HFFc6 (cell line): ENCODE data around the gene JCAD. TPM values are rescaled to one million over a fixed set of nuclear protein-coding genes. Genes with fewer than 3 reads are reported as not detected.

Experiments
- DNase-seq: peaks from one replicate; pipeline ENCODE4 v3.0.0-alpha.2; 2018
- H3K27ac Mint-ChIP-seq: 2 replicates; pipeline ENCODE4 v1.8.0; 2020; ENCODE audit warnings: mild to moderate bottlenecking, mixed read lengths
- H3K27me3 Mint-ChIP-seq: 2 replicates; pipeline ENCODE4 v1.8.0; 2021; ENCODE audit warnings: mild to moderate bottlenecking, moderate library complexity, mixed read lengths; ENCODE audit not compliant: insufficient read depth
- H3K36me3 Mint-ChIP-seq: 2 replicates; pipeline ENCODE4 v1.8.0; 2021; ENCODE audit warnings: low read depth, mixed read lengths
- H3K4me1 Mint-ChIP-seq: 2 replicates; pipeline ENCODE4 v1.8.0; 2020; ENCODE audit warnings: low read depth, mixed read lengths
- H3K4me3 Mint-ChIP-seq: 2 replicates; pipeline ENCODE4 v1.8.0; 2020; ENCODE audit warnings: mild to moderate bottlenecking, moderate library complexity, mixed read lengths
- H3K9me3 Mint-ChIP-seq: 2 replicates; pipeline ENCODE4 v1.8.0; 2020; ENCODE audit warnings: mild to moderate bottlenecking, mixed read lengths
- total RNA-seq, 6 experiments: library from RNA; stranded (reverse); fragmentation: NEBNext Ultra II Directional; extraction: Animal tissue kit (Norgen Biotek cat#: 25700); gene quantifications; 2 replicates in 1 of 6; 3 replicates in 5 of 6; pipeline ENCODE4 v1.2.3, GENCODE V29; 2021
- TF ChIP-seq, protein P1 (sequence below): fragments of 200-600 bp; sonication (generic); IDR thresholded peaks from 2 replicates; pipeline ENCODE4 v1.5.0; 2021; ENCODE audit warnings: antibody characterized with exemption, mild to moderate bottlenecking

Gene JCAD
- total RNA-seq, 6 experiments from 2014 or later = 27.7 to 54.4 (median 46.6) TPM

DNA sequence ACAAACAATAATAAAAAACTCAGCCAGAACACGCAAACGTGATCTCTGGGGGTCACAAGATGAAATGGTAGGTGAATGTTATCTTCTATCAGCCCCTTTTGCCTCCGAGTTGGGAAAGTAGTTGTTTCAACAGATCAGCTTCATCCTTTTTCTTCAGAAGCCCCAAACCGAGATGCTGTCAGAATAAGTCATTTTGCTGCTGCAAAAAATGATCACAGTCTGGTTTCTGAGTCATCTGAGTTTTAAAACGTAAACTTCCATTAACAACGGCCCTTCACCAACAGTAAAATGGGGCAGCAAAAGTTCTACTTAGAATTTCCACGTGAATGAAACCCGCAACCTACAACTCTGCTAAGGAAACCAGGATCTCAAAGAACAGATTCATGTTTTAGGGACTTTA is 44.9 kb downstream of the JCAD start:
- no peak for DNase-seq
- TF ChIP-seq, protein P1, sequence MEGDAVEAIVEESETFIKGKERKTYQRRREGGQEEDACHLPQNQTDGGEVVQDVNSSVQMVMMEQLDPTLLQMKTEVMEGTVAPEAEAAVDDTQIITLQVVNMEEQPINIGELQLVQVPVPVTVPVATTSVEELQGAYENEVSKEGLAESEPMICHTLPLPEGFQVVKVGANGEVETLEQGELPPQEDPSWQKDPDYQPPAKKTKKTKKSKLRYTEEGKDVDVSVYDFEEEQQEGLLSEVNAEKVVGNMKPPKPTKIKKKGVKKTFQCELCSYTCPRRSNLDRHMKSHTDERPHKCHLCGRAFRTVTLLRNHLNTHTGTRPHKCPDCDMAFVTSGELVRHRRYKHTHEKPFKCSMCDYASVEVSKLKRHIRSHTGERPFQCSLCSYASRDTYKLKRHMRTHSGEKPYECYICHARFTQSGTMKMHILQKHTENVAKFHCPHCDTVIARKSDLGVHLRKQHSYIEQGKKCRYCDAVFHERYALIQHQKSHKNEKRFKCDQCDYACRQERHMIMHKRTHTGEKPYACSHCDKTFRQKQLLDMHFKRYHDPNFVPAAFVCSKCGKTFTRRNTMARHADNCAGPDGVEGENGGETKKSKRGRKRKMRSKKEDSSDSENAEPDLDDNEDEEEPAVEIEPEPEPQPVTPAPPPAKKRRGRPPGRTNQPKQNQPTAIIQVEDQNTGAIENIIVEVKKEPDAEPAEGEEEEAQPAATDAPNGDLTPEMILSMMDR = no peak
- no peak overlapping the region for H3K4me3 Mint-ChIP-seq
- H3K9me3 Mint-ChIP-seq = no peaks in the 10 kb centered on the region
- H3K27ac Mint-ChIP-seq = no peak overlapping the region
- peaks cover 8% of the 10 kb centered on the region for H3K27me3 Mint-ChIP-seq
- peaks cover 11% of the 10 kb centered on the region for H3K4me1 Mint-ChIP-seq
- peaks cover 21% of the 10 kb centered on the region; the same call in 1 of the 2 replicates for H3K36me3 Mint-ChIP-seq

- TF ChIP-seq, protein P1 = no peak
- peaks cover 7% of the 10 kb centered on the region for H3K27me3 Mint-ChIP-seq
- no peak for DNase-seq
- peaks cover 11% of the 10 kb centered on the region for H3K4me1 Mint-ChIP-seq
- no peak overlapping the region for H3K4me3 Mint-ChIP-seq
- peaks cover 21% of the 10 kb centered on the region; the same call in 1 of the 2 replicates for H3K36me3 Mint-ChIP-seq
- no peaks in the 10 kb centered on the region for H3K9me3 Mint-ChIP-seq
- H3K27ac Mint-ChIP-seq = no peak overlapping the region
Observed at GRCh38 chr10:30013757-30014156, 45.6 kb downstream of the JCAD start.

- TF ChIP-seq, protein P1 = no peak
- no peak for DNase-seq
- H3K27ac Mint-ChIP-seq = no peak overlapping the region
- no peak overlapping the region for H3K4me3 Mint-ChIP-seq
- H3K4me1 Mint-ChIP-seq = peaks cover 11% of the 10 kb centered on the region
- H3K36me3 Mint-ChIP-seq = peaks cover 13% of the 10 kb centered on the region; the same call in 1 of the 2 replicates
- peaks cover 12% of the 10 kb centered on the region for H3K27me3 Mint-ChIP-seq
- H3K9me3 Mint-ChIP-seq = no peaks in the 10 kb centered on the region
Observed at GRCh38 chr10:30011956-30012647, 47.3 kb downstream of the JCAD start.

DNA sequence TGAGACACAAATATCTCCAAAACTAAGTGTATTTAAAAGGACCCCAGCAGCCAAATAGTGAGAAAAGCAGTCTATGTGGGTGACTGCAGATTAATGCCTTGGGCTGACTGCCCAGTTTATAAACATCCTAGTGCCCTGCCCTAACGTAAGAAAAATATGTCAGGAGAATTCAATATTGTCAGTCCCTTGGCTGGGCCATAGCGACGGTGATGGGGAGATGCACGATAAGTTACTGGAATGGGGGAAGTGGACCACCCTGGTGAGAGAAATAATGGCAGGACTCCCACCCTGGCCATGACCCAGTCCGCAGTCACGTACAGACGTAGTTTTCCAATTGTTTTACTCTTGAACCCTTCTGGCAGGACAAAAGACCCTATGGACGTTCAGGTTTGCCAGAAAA is 48.0 kb downstream of the JCAD start:
- Mint-ChIP-seq H3K9me3 (no peaks in the 10 kb centered on the region), H3K27ac (no peak overlapping the region), H3K4me3 (no peak overlapping the region), H3K36me3 (peaks cover 12% of the 10 kb centered on the region; the same call in 1 of the 2 replicates), H3K27me3 (peaks cover 13% of the 10 kb centered on the region), H3K4me1 (peaks cover 11% of the 10 kb centered on the region)
- no peak for DNase-seq
- TF ChIP-seq, protein P1 = no peak

- no peaks in the 10 kb centered on the region for H3K36me3 Mint-ChIP-seq
- no peak overlapping the region for H3K4me3 Mint-ChIP-seq
- TF ChIP-seq, protein P1 = no peak
- peaks cover 6% of the 10 kb centered on the region for H3K4me1 Mint-ChIP-seq
- no peaks in the 10 kb centered on the region for H3K9me3 Mint-ChIP-seq
- H3K27me3 Mint-ChIP-seq = peaks cover 11% of the 10 kb centered on the region
- no peak for DNase-seq
- H3K27ac Mint-ChIP-seq = no peak overlapping the region
Observed at GRCh38 chr10:30007406-30007805, 52.0 kb downstream of the JCAD start.
